Skeletal muscle tissue (tissue), 4 donors: ENCODE measurements around the gene PITPNM3. TPM values are rescaled to one million over a fixed set of nuclear protein-coding genes. Genes with fewer than 3 reads are reported as not detected.

Source experiments
- H3K27ac ChIP-seq: one replicate; pipeline ENCODE4 v1.7.0; 2013; ENCODE audit warnings: mild to moderate bottlenecking, low read depth, low read length, inconsistent platforms
- H3K27me3 ChIP-seq, 3 donors: one replicate each; pipeline ENCODE4 v1.7.0; 2013; ENCODE audit warnings: low read length in 3 of 3; ENCODE audit not compliant: control insufficient read depth in 3 of 3, insufficient read depth in 3 of 3
- H3K36me3 ChIP-seq, 3 donors: one replicate each; pipeline ENCODE4 v1.7.0; 2013; ENCODE audit warnings: low read length in 3 of 3; ENCODE audit not compliant: control insufficient read depth in 3 of 3, insufficient read depth in 3 of 3
- H3K4me1 ChIP-seq, 3 donors: one replicate each; pipeline ENCODE4 v1.7.0; 2013; ENCODE audit warnings: low read length in 3 of 3, mild to moderate bottlenecking in 3 of 3; ENCODE audit not compliant: control insufficient read depth in 3 of 3, insufficient read depth in 3 of 3
- H3K4me3 ChIP-seq, 3 donors: one replicate each; pipeline ENCODE4 v1.7.0; 2013; ENCODE audit warnings: low read length in 3 of 3
- H3K9ac ChIP-seq, 3 donors: one replicate each; pipeline ENCODE4 v1.7.0; 2013; ENCODE audit warnings: low read length in 3 of 3, mild to moderate bottlenecking in 3 of 3, moderate library complexity in 2 of 3, low read depth in 1 of 3
- H3K9me3 ChIP-seq, 3 donors: one replicate each; pipeline ENCODE4 v1.7.0; 2013; ENCODE audit warnings: low read length in 3 of 3; ENCODE audit not compliant: control insufficient read depth in 3 of 3
- total RNA-seq: library from RNA; depleted of rRNA; stranded (reverse); fragments of >200 nt; gene quantifications from one replicate; pipeline ENCODE4 v1.2.3, GENCODE V29; 2014
- donor health status: Osteomylitis.

PITPNM3 gene
- total RNA-seq, 1 donor from 2014 or later = 1.0 TPM

DNA sequence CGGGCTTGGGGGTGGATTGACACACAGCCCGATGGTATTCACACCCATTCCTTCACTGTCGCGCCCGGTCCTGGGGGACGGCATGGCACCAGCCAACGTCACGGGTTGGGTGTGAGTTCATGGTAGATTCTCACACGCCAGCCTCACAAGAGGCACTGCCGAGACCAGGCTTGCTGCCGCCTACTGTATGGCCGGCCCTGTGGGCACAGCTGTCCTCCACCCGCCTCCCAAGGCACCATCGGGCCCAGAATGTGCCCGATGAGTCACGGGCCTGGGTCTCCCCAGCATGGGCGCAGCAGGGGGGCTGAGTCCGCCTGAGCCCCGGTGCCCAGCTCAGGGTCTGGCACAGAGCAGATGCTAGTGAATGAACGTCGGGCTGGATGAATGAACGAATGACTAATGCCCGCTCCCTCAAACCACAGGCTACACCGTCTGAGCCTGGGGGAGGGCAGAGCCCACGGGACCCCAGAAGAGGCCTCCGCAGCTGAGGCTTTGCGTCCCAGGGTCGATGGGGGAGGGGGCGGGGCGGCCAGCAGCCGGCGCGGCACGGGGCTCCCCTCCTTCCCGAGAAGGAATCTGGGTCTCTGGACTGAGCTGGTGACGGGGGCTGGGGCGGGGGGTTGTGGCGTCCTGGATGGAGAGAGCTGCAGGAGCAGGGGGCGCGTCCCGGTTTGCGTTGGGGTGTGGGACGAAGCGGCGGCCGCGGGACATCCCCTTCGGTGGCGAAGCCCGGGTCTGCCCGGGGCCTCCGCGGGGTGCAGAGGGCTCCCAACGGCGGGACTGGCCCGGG, 829 bp downstream of the PITPNM3 start:
- Histone ChIP-seq H3K4me1 (peaks cover 12 to 14% (median 13%) of the 10 kb centered on the region in 3 donors), H3K9ac (peak overlapping the region in 2 of 3 donors; percentile 23 to 64)

DNA sequence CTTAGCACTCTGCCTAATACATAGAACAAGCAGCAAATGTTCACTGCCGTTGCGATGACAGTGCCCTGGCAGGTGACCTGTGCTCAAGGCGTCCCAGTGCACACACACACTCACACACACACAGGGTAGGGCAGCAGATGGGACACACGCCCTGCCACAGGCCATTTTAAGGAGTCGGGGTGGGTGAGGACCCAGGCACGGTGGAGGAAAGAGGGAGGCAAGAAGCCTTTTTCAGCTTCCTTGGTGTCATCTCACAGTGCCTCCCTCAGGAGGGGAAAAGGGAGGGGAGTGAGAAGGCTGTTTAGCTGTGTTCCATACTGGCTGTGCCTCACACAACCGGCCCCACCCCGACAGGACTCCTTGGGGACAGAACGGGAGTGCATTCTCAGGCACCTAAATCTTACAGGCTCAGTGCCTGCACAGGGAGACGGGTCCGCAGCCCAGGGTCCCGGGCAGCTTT, 1.5 kb downstream of the PITPNM3 start:
- Histone ChIP-seq H3K4me1 (peaks cover 12 to 14% (median 13%) of the 10 kb centered on the region in 3 donors), H3K4me3 (peak overlapping the region; percentile 7 to 45 (median 43)), H3K9ac (peak overlapping the region in 2 of 3 donors; percentile 23 to 64), H3K27me3 (peaks cover 39 to 56% (median 42%) of the 10 kb centered on the region in 3 donors), H3K9me3 (no peaks in the 10 kb centered on the region), H3K27ac (no peak overlapping the region), H3K36me3 (no peaks in the 10 kb centered on the region)

More for the DNA sequence above, 829 bp downstream of the PITPNM3 start:
- peak overlapping the region; percentile 7 to 45 (median 43) for H3K4me3 ChIP-seq
- H3K36me3 ChIP-seq = no peaks in the 10 kb centered on the region
- H3K27ac ChIP-seq = no peak overlapping the region
- no peaks in the 10 kb centered on the region for H3K9me3 ChIP-seq
- peaks cover 42 to 54% (median 44%) of the 10 kb centered on the region in 3 donors for H3K27me3 ChIP-seq

DNA sequence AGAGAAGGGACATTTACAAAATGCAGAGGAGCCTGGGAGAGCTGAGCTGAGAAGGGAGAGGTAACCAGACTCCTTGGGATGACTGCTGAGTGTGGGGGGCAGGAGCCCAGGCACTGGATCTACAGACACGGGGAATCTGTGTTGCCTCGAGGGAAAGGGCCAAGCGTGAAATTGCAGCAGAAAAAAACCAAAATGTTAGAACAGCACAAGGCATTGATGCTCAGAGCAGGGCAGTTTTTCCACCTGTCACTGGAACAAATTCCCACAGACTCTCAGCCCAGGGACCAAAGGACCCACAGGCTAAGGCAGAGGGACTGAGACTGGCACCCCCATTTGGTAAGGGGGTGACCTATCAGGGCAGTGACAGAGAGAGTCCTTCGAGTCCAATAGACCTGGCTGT, 2.0 kb downstream of the PITPNM3 start:
- no peaks in the 10 kb centered on the region for H3K9me3 ChIP-seq
- H3K27ac ChIP-seq = no peak overlapping the region

DNA sequence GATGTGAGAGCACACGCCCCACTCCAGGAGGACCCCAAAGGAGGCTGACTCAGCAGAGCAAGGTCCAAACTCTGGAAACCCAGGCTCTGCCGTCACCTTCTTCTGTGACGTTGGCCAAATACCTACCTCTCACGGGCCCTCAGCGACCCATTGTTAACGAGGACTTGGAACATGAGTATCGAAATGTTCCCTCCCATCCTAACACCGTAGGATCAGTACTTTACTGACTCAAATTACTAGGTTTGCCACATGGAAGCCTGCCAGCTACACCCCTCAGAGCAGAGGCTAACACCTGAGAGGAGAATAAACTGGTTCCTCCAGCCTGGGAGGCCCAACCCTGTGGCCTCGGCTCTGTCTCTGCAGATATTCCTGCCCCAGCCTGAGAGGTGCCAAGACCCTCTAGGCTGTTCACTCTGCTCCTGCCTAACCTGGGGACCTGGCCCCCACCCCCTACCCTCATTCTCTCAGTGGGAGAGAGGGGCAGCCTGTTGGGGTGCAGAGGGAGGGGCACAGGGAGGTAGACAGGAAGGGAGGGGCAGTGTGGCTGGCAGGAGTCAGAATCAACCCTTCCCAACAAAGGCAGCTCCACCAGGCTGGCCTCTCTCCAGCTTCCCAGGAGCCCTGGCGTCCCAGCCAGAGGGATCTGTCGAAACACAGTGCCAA, 4.4 kb downstream of the PITPNM3 start:
- peaks cover 16 to 24% (median 16%) of the 10 kb centered on the region in 3 donors for H3K4me1 ChIP-seq
- H3K4me3 ChIP-seq = no peak overlapping the region
- no peaks in the 10 kb centered on the region for H3K9me3 ChIP-seq
- no peak overlapping the region for H3K9ac ChIP-seq
- peaks cover 27 to 47% (median 42%) of the 10 kb centered on the region in 3 donors for H3K27me3 ChIP-seq
- H3K36me3 ChIP-seq = no peaks in the 10 kb centered on the region
- no peak overlapping the region for H3K27ac ChIP-seq

More for the DNA sequence above, 2.0 kb downstream of the PITPNM3 start:
- Histone ChIP-seq H3K36me3 (no peaks in the 10 kb centered on the region), H3K4me1 (peaks cover 12 to 14% (median 13%) of the 10 kb centered on the region in 3 donors), H3K4me3 (no peak overlapping the region), H3K9ac (peak overlapping the region in 1 of 3 donors; percentile 33), H3K27me3 (peaks cover 36 to 56% (median 42%) of the 10 kb centered on the region in 3 donors)

DNA sequence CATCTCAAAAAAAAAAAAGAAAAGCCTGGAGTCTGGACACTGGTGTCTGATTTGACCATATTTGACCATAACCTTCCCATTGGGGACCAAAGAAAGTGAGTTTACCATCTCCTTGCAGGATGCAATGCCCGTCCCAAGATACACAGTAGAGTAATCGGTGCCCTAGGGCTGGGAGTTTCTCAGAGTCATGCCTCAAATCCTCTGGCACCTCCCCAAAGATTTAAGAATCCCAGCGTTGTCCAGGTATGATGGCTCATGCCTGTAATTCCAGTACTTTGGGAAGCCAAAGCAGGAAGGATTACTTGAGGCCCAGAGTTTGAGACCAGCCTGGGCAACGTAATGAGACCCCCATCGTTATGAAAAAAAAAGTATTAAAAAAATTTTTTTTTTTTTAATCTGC, 5.0 kb downstream of the PITPNM3 start:
- H3K27ac ChIP-seq = no peak overlapping the region
- H3K27me3 ChIP-seq = peaks cover 24 to 43% (median 42%) of the 10 kb centered on the region in 3 donors
- H3K36me3 ChIP-seq = no peaks in the 10 kb centered on the region
- no peak overlapping the region for H3K9ac ChIP-seq
- no peaks in the 10 kb centered on the region for H3K9me3 ChIP-seq
- H3K4me3 ChIP-seq = no peak overlapping the region
- H3K4me1 ChIP-seq = peaks cover 16 to 24% (median 16%) of the 10 kb centered on the region in 3 donors

DNA sequence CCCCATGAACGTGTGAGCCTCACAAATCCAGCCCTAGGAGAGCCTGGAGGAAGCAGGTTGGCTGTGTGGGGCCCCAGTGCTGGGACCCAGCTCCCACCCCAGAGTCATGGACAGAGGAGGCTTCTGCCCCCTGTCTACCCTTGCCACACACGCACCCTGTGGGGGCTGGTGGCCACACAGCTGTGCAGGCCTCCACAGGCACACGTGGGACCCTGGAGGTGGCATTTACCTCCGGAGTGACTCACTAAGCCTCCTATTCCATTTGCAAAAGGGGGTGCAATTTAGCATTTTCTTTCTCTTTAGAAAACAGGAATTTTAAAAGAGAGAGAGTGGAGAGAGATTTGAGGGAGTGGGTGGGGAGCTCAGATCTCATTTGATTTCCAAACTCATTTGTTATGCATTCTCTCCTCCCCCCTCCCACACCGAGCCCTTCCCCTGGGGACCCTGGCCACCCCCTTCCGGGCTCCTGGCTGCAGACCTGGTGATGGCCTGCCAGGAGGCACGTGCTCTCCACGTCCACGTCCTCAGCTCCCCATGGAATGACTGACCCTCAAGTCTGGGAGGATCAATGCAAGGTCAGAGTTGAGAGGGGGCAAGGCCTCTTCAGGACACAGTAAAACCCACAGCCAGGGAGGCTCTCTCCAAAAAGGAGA, 6.8 kb downstream of the PITPNM3 start:
- no peaks in the 10 kb centered on the region for H3K9me3 ChIP-seq
- no peak overlapping the region for H3K9ac ChIP-seq
- no peak overlapping the region for H3K27ac ChIP-seq
- H3K4me3 ChIP-seq = no peak overlapping the region
- peaks cover 4 to 10% (median 7%) of the 10 kb centered on the region in 3 donors for H3K4me1 ChIP-seq
- H3K36me3 ChIP-seq = no peaks in the 10 kb centered on the region
- H3K27me3 ChIP-seq = peaks cover 11 to 29% (median 26%) of the 10 kb centered on the region in 3 donors

DNA sequence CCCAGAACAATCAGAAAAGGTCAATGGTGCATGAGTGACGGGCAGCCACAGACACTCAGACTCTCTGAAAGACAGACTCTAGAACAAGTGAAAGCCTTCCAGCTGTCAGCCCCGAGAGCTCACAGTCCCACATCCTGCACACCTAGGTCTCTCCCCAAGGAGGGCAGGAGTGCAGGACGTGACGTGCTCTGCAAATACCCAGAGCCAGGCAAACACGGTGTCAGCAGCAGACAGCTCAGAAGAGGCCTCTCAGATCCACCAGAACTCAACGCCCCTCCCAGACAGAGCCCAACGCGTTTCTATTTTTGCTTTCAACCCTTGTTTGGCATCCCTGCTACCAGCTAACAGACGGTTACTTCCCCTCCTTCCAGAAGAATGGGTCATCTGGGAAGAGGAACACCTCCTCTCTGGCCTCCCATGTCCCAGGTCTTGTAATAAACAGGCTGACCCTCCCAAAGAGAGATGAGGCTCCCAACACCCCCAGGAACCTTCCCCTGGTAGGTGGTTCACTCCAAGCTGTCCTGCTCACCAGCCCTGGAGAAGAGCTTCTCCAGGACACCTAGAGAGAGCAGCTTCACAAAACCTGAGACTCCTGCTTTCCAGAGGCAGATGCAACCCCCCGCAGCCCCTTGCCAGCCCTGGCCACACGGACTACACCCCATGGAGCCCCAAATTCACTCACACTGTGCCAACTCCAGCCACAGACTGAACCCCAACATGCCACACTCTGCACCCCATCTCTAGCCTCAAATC, 7.6 kb downstream of the PITPNM3 start:
- Histone ChIP-seq H3K36me3 (no peaks in the 10 kb centered on the region), H3K27me3 (peaks cover 6 to 22% (median 22%) of the 10 kb centered on the region in 3 donors), H3K9me3 (no peaks in the 10 kb centered on the region), H3K4me3 (no peak overlapping the region), H3K27ac (no peak overlapping the region), H3K9ac (no peak overlapping the region), H3K4me1 (peaks cover 4 to 9% (median 7%) of the 10 kb centered on the region in 3 donors)

DNA sequence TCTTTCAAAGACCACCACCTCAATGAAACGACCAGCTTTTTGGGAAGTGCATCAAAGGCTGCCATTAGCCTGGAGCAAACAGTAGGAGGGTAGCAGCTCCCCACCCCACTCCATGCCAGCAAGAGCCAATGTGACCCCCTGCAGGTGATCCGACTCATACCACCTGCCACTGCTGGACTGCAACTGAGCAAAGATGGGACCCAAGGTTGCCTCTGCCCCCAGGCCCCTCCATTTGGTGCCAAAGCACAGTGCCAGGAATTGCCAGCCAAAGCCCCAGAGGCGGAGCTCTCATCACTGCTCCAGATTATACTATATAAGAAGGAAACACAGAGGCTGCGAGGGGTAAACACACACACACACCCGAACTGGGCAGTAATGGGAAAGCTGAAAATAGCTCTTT, 8.3 kb downstream of the PITPNM3 start:
- Histone ChIP-seq H3K9me3 (no peaks in the 10 kb centered on the region), H3K4me3 (no peak overlapping the region), H3K27me3 (peaks cover 0 to 19% (median 19%) of the 10 kb centered on the region in 3 donors), H3K4me1 (peaks cover 4 to 9% (median 7%) of the 10 kb centered on the region in 3 donors), H3K9ac (no peak overlapping the region), H3K36me3 (no peaks in the 10 kb centered on the region), H3K27ac (no peak overlapping the region)

DNA sequence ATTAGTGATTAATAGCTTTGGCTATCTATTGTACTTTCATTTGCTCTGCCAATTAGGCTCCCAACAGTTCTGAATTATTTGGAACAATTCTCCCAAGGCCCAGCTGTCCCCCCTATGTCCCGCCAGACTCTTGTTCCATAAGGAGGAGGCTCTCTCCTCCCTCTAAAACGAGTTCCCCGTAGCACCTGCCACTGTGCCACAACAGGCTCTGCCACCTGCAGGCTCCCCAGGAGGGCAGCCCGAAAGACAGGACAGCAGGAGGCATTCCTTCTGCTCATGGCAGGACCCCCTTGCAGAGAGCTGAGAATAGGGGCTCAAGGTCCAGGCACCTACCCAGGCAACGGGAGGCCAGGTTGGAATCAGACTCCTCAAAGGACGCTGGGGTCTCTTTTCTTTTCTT, 9.0 kb downstream of the PITPNM3 start:
- Histone ChIP-seq H3K27me3 (peaks cover 0 to 17% (median 17%) of the 10 kb centered on the region in 3 donors), H3K4me1 (peaks cover 4 to 9% (median 7%) of the 10 kb centered on the region in 3 donors), H3K9ac (no peak overlapping the region), H3K9me3 (no peaks in the 10 kb centered on the region), H3K27ac (no peak overlapping the region), H3K4me3 (no peak overlapping the region), H3K36me3 (no peaks in the 10 kb centered on the region)
